NCI-H1105 (cell line): Measurements from ENCODE around the gene ETV7.
"Not testable (repeated sequence)": the region's sequence is repeated elsewhere in the genome, so short reads cannot be mapped to it uniquely, and the experiment has no call there.

Experiments used
- DNase-seq: peaks from one replicate; lab custom pipeline; 2025; lab: John Stamatoyannopoulos, UW

ETV7 gene

DNA sequence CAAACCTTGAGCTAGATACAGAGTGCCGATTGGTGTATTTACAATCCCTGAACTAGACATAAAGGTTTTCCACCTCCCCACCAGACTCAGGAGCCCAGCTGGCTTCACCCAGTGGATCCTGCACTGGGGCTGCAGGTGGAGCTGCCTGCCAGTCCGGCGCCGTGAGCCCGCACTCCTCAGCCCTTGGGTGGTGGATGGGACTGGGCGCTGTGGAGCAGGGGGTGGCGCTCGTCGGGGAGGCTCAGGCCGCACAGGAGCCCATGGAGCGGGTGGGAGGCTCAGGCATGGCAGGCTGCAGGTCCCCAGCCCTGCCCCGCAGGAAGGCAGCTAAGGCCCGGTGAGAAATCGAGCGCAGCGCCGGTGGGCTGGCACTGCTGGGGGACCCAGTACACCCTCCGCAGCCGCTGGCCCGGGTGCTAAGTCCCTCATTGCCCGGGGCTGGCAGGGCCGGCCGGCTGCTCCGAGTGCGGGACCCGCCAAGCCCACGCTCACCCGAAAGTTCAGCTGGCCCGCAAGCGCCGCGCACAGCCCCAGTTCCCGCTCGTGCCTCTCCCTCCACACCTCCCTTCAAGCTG is 23.3 kb downstream of the ETV7 start:
- not testable (repeated sequence) for DNase-seq

DNA sequence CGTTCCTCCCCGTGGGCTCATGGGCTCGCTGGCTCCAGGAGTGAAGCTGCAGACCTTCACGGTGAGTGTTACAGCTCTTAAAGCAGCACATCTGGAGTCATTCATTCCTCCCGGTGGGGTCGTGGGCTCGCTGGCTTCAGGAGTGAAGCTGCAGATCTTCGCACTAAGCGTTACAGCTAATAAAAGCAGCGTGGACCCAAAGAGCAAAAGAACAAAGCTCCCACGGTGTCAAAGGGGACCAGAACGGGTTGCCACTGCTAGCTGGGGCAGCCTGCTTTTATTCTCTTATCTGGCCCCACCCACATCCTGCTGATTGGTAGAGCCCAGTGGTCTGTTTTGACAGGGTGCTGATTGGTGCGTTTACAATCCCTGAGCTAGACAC is 24.1 kb downstream of the ETV7 start:
- DNase-seq = not testable (repeated sequence)

DNA sequence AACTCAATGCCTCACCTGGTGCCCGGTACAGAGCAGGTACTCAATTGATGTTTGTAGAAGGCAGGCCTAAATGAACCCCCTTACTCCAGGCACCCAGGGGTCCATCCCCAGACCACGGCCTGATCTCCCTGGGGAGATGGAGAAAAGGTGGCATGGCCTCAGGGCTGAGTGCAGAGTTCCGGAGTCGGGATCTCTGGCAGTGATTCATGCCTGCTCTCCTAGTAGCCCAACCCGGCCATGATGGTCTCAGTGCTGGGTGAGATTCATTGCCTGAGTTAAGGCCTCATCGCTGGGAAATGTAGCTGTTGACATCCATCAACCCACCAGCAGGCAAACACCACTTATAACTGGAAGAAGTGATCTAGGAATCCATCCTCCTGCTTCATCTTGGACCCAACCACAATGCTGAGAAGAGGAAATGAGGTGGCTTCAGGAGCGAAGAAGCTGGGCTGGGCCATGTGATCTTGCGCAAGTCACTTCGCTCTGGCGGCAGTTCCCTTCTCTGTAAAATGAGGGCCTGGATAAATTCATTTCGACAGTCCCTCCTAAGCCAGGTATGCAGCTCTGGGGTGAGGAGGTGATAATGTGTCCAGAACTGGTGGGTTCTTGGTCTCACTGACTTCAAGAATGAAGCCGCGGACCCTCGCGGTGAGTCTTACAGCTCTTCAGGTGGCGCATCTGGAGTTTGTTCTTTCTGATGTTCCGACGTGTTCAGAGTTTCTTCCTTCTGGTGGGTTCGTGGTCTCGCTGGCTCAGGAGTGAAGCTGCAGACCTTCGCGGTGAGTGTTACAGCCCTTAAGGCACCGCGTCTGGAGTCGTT is 24.7 kb downstream of the ETV7 start:
- DNase-seq = no peak

DNA sequence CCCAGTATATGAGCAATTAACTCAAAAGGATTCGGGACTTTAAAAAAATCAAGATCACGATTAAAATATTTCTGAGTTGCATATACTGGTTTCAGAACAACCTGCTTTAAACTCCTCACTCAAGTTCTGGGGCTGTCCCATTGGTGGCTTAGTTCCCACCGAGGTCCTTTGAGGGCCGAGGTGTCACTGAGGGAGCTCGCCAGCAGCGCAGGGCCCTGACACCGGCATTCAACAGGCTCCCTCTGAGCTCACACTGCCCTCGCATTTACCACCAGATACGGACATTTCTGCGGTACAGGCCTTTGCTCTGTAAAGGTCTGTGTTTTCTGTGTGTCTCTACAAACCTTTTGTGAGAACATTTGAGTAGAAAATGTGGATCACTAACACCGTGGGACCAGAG is 26.4 kb downstream of the ETV7 start:
- no peak for DNase-seq

DNA sequence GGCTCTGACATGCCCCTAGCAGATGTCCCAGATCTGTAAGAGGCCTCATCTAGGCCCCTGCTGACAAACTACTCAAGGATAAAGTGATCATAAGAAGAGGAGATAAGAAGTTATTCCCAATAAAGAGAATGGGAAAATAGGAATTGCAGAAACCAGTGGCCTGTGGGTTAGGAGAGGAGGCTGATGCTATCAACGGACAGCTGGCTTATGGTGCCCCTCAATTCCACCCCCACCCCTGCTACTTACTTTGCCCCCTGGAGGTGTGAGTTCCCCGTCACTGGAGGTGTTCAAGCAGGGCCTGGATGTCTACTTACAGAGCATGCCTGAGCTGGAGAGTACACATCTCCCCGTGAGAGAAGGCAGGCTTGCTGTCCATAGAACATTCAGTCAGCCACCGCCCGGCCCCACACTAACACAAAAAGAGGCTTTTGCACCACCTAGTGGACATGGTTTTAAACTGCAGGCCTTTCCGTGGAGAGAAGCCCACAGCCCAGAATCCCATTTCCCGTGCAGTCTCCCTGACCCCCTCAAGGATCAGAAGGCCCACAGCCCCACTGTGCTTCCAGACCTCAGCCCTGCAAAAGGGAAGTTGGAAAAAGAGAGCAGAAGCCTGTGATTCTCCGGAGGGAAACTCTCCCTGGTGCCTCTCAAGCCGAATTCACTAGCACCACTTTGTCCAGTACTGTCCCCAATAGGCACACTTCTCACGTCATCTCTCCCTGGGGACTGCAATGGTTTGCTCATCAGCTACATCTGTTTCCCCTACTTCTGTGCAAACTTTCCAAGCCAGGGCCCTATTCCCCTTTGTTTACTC is 27.0 kb downstream of the ETV7 start:
- DNase-seq = peak; percentile 76

DNA sequence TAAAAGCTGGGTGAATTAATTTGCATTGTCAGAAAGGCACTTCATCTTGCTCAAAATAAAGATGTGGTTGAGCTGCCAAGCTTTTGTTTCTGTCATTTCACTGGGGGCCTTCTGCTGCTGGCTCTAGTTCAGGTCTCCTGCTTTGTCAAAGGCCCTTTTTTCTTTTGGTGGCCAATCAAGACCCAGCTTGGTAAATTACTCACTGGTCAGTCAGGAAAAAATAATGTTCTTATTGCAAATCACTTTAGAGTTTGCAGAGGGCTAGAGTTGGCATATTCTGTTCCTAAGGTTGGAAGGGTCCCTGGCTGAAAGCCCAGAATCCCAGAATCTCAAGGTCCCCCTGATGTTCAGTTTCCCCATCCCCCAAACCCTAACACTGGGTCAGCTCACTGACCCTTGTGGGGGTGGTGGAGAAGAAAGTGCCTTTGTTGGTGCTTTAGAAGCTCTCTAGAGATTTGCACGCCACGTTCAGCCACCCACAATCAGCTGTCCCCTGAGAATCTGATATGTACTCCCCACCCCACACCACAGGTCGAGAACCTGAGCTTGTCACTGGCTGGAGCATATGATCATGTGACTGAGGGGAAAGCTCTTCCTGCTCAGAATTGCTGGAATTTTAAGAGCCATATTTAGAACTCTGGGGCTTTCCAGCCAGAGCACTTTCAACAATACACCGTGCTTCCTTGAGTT is 29.1 kb downstream of the ETV7 start:
- DNase-seq = no peak

DNA sequence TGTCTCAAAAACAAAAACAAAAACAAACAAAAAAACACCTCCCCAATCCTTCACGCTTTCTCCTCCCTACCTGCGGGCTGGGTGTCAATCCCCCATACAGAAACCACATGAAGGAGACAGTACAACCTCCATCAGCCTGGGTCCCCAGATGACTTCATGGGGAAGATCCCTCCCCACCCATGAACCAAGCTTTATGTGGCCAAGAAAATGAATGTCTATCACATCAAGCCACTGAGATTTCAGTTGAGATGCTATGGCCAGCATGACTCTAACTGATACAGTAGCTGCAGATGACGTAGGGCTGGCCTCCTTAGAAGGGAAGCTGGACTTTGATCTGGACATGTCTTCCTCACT is 29.6 kb downstream of the ETV7 start:
- DNase-seq = no peak

DNA sequence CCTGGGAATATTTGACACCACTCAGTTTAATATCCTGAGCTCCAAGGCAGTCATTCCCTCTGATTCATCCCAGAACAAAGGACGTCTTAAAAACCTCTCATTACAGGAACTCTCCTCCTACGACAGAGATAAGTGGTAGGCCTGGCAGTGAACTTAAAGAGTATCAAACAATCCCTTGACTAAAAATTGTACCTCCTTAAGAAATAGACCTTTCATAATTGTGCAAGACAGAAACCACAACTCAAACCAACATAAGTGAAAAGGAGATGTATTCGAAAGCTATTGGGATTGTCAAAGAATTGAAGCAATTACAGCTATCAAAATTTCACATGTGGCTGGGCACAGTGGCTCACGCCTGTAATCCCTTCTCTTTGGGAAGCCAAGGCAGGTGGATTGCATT is 31.6 kb downstream of the ETV7 start:
- DNase-seq = no peak

DNA sequence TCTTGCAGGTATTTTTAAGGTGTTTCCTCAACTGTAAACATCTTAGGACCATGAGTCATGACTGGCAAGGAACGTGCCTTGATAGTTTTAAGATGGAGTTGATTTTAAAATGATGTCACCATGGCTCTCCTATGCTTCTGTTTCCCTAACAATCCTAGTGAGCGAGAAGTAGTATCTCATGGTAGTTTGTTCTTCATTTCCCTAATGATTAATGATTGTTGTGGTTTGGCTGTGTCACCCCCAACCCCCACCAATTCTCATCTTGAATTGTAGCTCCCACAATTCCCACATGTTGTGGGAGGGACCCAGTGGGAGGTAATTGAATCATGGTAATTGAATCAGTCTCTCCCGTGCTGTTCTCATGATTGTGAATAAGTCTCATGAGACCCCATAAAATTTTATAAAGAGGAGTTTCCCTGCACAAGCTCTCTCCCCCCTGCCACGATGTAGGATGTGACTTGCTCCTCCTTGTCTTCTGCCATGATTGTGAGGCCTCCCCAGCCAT is 34.0 kb downstream of the ETV7 start:
- no peak for DNase-seq

DNA sequence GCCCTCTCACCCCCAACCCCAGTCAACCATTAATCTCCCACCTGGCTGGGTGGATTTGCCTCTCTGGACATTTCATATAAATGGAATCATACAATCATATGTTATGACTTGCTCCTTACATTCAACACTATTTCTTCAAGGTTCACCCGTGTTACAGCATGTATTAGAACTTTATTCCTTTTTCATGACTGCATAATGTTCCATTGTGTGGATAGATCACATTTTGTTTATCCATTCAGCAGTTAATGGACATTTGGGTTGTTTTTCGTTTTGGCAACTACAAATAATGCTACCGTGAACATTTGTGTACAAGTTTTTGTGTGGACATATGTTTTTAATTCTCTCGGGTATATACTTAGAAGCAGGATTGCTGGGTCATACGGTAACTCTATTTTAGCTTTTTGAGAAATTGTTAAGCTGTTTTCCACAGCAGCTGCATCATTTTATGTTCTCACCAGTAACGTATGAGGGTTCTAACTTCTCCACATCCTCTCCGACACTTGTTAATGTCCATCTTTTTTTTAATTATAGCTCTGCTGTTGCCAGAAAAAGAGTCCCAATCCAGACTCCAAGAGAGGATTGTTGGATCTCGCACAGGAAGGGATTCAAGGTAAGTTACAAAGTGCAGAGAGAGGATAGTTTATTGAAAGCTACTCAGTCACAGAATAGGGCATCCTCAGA is 34.9 kb downstream of the ETV7 start:
- DNase-seq = no peak

DNA sequence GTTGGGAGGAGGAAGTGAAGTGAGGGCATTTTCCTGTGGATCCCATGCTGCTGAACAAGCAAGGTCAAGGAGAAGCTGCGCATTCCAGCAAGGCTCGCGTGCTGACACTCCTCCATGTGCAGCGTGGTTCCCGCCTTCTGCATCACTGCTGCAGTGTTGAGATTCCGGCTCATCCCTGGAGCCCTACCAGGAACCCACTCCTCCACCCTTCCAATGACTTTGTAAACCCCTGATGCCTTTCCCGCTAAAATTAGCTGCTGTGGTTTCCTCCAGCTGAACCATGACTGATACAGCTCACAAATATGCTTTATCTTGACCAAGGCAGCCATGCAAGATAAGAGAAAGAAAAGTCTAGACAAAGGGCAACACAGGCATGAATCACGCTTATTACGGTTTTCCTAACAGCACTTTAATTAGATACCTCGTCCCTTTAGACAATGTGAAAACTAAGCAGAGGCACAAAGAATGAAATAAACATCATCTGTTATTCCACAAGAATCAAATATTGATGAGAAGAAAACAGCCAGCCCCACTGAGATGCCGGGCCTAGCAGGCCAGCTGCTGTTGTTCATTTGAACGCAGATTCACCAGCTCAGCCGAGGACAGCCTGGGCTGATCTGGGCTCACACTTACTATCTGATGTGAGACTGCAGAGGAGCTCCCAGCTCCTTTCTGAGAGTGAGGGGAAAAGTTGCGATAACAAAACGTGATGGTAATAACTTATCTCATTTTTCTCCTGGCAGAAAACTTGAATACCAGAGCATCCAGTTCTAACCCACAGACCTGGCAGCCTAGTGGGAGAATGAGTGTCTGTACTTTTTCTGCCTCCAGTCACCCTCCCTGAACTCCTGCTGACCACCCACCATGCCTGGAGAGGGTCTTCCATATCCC is 36.5 kb downstream of the ETV7 start:
- no peak for DNase-seq

DNA sequence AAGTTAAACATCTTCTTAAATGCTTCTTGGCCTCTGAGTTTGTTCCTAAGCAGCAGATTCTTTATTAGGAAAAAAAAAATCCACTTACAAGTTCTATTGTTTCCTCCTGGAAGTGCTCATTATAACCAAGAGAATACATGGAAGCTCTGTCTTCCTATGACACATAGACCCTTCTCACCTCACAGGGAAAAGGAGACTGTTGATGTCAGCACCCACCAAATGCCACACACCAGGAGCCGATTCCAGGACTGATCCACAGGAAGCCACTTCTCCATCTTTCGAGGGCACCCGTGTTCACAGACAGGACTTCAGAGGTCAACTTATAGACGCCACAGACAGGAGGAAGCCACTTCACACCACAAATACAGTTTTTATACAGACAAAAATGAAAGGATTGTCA is 37.4 kb downstream of the ETV7 start:
- no peak for DNase-seq

DNA sequence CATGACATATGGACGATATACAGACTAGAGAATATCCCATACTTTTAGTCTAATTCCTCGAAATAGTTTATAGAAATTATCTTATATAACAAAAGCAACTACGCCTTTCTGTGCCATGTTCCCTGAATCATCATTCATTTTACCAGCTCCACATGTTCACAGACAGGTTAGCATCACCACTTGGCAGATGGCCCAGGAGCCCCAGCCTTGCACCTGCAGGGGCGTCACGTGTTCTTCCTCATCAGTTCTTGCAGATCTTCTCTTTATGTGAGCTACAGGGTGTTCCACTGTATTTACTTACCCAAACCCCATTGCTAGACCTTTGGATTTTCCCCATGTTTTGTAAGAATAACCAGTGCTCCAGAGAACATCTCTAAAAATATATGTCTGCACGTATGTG is 38.2 kb downstream of the ETV7 start:
- DNase-seq = peak; percentile 97

DNA sequence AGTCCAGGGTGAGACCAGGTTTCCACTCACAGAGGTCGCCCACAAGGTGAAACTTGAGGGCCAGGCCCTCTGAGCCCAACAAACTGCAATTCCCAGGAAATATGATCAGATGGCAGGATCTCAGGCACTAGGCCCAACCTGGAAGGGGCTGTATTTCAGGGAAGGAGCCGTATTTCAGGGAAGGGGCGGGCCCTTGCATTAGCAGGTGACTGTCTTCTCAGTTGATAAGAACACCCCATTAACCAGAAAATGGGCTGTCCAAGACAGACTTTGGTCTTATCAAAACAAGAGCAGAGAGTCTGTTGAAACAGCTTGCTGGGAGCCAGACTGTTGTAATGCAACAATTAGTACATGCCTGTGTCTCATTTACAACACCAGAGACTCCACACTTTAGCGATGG is 39.8 kb downstream of the ETV7 start:
- no peak for DNase-seq

DNA sequence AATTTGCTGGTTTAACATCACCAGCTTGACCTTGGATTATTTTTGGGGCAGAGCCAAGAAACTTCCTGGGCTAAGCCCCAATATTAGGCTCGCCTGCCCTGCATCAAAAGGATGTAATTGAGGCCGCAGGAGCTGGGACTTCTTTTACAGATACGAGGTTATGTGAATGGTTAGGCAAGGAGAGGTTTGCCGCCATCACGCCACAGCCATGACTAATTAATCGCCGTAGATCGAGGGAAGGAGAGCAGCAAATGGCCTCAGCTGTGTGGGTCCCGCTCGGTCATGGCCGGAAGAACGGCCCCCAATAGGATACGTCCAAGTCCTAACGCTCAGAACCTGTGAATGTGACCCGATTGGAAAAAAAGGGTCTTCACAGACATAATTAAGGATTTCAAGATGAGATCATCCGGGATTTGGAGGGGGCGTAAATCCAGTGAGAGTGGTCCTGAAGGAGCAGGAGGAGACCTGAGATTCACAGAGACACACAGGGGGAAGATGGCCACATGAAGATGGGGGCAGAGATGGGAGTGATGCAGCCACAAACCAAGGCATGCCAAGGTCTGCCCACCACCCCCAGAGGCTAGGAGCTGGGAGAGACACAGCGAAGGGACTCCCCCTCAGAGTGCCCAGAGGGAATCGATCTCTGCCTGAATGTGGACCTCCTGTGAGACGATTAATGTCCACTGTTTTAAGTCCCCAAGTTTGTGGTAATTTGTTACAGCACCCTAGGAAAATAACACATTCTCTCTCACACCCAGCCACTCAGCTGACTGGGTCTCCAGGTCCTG is 40.8 kb downstream of the ETV7 start:
- DNase-seq = no peak

DNA sequence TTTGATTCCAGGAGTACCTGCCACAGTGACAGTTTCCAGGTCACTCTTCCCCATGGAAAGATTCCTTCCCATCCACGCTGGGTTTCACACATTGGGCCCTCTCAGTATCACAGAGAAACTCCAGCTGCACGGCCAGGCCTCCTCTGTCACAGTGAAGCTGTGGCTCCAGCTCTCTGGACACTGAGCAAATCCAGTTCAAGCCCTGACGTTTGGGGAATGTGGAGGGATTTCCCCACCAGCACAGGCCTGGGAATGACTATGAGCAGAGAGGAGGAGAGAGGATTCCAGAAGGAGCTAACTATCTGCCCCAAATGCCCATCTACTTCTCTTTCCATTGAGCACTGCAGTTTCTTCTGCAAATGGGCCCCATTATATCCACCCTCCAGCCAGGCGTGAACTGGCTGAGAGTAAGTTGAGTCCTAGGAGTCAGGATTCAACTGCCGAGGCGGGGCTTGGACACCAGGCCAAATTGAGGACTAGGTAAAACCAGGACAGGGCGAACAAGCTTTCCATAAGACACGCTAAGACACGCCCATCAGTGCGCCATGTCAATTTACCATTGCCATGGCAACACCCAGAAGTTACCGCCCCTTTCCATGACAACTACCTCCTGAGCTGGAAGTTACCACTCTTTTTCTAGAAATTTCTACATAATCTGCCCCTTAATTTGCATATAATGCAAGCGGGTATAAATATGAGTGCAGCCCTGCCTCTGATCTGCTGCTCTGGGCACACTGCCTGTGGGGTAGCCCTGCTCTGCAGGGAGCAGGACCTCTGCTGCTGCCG is 41.6 kb downstream of the ETV7 start:
- DNase-seq = no peak

DNA sequence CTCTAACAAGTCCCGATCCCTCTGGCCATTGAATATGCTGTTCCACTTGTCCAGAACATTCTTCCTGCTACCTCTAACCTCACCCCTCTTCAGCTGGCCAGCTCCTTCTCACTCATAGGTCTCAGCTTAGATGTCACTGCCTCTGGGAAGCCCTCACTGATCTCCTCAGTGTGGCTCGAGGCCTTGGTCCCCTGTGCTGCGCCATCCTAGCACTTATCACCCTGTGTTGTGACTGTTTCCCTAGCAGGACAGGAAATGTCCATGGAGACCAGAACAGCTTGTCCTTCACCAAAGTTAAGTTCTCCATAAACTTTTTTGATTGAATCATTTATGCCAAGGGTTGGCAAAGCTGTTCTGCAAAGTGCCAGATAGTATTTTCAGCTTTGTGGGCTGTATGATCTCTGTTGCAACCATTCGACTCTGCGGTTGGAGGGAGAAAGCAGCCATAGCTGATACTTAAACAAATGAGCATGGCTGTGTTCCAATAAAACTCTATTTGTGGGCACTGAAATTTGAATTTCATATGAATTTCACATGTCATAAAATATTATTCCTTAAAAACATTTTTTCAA is 44.3 kb downstream of the ETV7 start:
- DNase-seq = no peak

DNA sequence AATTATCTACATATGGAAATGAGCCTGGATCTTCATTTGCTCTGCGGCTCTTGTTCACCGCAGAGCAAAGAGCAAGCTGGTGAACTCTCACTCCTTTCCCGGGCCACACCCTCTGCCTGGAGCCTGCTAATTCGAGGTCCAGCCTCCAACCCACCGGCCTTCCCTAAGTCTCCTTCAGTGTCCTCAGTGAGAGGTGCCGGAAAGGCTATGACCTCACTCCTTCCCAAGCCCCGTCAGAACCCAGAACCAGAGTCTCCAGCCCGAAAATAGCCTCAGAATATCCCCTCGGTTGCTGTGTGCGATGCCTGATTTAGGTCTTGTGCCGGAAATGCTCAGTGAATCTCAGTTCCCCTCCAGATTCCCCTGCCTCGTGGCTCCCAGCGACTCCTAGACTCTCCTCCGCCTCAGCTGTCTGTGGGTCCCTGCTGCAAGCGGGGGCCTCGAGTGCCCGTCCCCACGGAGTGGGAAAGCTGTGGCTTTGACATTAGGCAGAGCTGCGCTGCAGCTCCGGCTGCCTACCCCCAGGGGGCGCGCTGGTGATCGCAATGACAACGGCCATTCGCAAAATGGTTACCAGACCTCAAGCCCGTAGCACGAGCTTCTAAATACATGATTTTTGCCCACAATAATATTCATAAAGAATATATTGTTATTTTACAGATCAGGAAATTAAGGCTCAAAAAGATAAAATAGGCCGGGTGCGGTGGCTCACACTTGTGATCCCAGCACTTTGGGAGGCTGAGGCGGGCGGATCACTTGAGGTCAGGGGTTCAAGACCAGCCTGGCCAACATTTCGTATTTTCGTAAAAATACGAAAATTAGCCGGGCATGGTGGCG is 46.6 kb downstream of the ETV7 start:
- DNase-seq = no peak
